ENCODE data around the gene SH3RF3.

DNA sequence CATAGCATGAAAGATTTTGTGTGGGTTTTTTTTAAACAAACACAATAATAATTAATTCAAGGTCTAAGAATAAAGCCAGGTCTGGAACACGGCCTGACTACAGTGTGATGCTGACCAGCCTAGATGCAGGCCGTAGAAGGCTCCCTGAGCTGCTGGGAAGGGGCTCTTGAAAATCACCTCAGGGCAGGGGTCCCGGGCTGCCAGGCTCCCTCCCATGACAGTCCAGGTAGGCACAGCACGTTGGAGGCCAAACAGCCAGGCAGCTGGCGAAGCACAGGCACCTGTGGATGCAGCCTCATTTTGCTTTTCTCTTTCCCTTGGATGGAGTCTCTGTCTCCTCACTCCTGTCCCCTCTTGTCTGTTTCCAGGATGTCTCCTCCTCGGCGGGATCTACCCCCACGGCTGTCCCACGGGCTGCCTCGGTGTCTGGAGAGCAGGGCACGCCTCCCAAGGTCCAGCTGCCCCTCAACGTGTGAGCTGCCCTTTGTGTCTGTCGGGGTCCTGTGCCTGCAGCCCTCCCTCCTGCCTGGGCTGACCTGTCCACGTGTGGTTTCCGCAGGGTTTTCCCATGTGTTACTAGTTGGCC lies 290.3 kb downstream of the SH3RF3 start:
- TF ChIP-seq ZNF274 (IDR thresholded peaks at IDR 0.05; ENCODE audit: low read depth, low read length) (no peak), SUZ12 (IDR thresholded peaks at IDR 0.05; ENCODE audit: extremely low read depth, insufficient read depth, insufficient read length) (no peak)

All from NT2/D1 (cell line).